GM18907 (cell line): ENCODE results near the gene ALKBH1.
"Not testable (repeated sequence)": the region's sequence is repeated elsewhere in the genome, so short reads cannot be mapped to it uniquely, and the experiment has no call there.

Experiments
- ATAC-seq: cut with Tn5 transposase; IDR thresholded peaks from one replicate; pipeline ENCODE4 v1.9.1; 2021; ENCODE audit warnings: mild to moderate bottlenecking, moderate library complexity; ENCODE audit not compliant: unreplicated experiment

Gene ALKBH1

GRCh38 chr14:77707724-77708408 is at the start of gene ALKBH1, which contains the start of gene SLIRP:
Gene ALKBH1 (minus strand): TSS chr14:77708023. CDS start chr14:77708004, 19 bp downstream.
Gene SLIRP (plus strand): TSS chr14:77708103. CDS start chr14:77708112, 9 bp downstream.
- peak; percentile 98 for ATAC-seq

- ATAC-seq = no peak
These were observed 45.1 kb upstream of the ALKBH1 start for GRCh38 chr14:77752799-77753516.

GRCh38 chr14:77752266-77752665 is 44.4 kb upstream of the ALKBH1 start:
- ATAC-seq = no peak

- not testable (repeated sequence) for ATAC-seq
These were observed 39.6 kb upstream of the ALKBH1 start for GRCh38 chr14:77747425-77747824.

GRCh38 chr14:77746064-77746702 is 38.4 kb upstream of the ALKBH1 start:
- no peak for ATAC-seq

GRCh38 chr14:77741438-77741837 is 33.6 kb upstream of the ALKBH1 start:
- ATAC-seq = no peak

- ATAC-seq = no peak
These were observed 30.9 kb upstream of the ALKBH1 start for GRCh38 chr14:77738559-77739250.

GRCh38 chr14:77730976-77731497 is 23.2 kb upstream of the ALKBH1 start:
- no peak for ATAC-seq

GRCh38 chr14:77722301-77722700 is 14.5 kb upstream of the ALKBH1 start:
- ATAC-seq = no peak

GRCh38 chr14:77721437-77721836 is 13.6 kb upstream of the ALKBH1 start:
- no peak for ATAC-seq

GRCh38 chr14:77717608-77718305 is 9.9 kb upstream of the ALKBH1 start:
- ATAC-seq = no peak

GRCh38 chr14:77714926-77715325 is 7.1 kb upstream of the ALKBH1 start:
- no peak for ATAC-seq

GRCh38 chr14:77710364-77710763 is 2.5 kb upstream of the ALKBH1 start:
- ATAC-seq = no peak

- no peak for ATAC-seq
These were observed 1.6 kb upstream of the ALKBH1 start for GRCh38 chr14:77709412-77709811.

- ATAC-seq = no peak
These were observed 926 bp upstream of the ALKBH1 start for GRCh38 chr14:77708749-77709148.

- peak; percentile 32 for ATAC-seq
These were observed 484 bp downstream of the ALKBH1 start for GRCh38 chr14:77707355-77707723.

GRCh38 chr14:77691259-77691658 is 16.6 kb downstream of the ALKBH1 start:
- no peak for ATAC-seq

- no peak for ATAC-seq
These were observed 25.7 kb downstream of the ALKBH1 start for GRCh38 chr14:77682158-77682553.

GRCh38 chr14:77681196-77682157 is 26.3 kb downstream of the ALKBH1 start:
- ATAC-seq = no peak
